GM12872 (cell line): ENCODE results near the gene TRIO.

Experiments
- TF ChIP-seq, protein P1 (sequence below): IDR thresholded peaks from 3 replicates; pipeline ENCODE4 v1.5.1; 2011; ENCODE audit warnings: low read depth, mild to moderate bottlenecking, low read length, moderate library complexity; ENCODE audit not compliant: insufficient read depth

The TRIO gene

DNA sequence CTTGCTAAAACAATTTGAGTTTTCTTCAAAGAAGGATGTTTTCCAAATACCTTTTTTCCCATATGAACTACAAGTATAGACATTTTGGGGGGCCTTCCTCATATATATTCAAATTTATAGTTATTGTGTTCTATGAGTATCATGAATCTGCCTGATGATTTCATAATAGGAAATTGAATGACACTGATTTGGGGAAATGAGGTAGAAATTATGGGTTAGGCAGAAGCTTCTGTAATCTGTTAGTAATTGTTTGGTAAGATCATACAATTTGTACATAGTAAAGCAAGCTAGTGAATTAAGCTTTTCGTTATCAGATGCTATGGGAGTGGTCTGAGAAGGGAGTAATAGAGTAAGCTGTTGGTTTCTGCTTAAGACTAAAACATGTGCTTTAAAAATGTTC lies 98.0 kb downstream of the TRIO start:
- TF ChIP-seq, protein P1, sequence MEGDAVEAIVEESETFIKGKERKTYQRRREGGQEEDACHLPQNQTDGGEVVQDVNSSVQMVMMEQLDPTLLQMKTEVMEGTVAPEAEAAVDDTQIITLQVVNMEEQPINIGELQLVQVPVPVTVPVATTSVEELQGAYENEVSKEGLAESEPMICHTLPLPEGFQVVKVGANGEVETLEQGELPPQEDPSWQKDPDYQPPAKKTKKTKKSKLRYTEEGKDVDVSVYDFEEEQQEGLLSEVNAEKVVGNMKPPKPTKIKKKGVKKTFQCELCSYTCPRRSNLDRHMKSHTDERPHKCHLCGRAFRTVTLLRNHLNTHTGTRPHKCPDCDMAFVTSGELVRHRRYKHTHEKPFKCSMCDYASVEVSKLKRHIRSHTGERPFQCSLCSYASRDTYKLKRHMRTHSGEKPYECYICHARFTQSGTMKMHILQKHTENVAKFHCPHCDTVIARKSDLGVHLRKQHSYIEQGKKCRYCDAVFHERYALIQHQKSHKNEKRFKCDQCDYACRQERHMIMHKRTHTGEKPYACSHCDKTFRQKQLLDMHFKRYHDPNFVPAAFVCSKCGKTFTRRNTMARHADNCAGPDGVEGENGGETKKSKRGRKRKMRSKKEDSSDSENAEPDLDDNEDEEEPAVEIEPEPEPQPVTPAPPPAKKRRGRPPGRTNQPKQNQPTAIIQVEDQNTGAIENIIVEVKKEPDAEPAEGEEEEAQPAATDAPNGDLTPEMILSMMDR, result no peak

- TF ChIP-seq, protein P1, result no peak
These were observed 99.3 kb downstream of the TRIO start for GRCh38 chr5:14242447-14242846.

DNA sequence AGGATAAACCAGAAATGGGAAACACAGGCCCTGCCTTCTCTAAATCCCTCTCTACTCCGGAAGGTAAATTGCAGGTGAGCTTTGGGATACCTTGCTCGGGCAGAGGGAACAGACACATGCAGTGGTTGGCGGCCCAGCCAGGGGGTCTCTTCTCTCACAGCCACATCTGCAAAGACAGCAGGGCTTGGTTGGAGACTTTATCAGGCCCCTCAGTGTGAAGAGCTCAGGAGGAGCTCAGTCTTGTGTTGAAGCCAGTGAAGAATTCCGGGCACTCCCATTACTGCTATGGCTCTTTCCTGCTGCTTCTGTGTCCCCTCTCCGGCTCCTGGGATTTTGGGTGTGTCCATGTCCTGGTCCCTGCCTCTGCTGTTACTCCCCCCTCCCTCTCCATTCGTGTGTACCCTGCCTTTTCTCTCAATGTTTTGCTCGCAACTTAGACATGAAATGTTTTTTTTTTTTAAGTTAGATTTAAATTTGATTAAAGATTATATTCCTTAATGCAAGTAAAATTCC lies 99.8 kb downstream of the TRIO start:
- TF ChIP-seq, protein P1, result no peak

GRCh38 chr5:14243766-14244165 lies 100.6 kb downstream of the TRIO start:
- TF ChIP-seq, protein P1, result no peak

GRCh38 chr5:14244721-14245120 lies 101.6 kb downstream of the TRIO start:
- TF ChIP-seq, protein P1, result no peak

DNA sequence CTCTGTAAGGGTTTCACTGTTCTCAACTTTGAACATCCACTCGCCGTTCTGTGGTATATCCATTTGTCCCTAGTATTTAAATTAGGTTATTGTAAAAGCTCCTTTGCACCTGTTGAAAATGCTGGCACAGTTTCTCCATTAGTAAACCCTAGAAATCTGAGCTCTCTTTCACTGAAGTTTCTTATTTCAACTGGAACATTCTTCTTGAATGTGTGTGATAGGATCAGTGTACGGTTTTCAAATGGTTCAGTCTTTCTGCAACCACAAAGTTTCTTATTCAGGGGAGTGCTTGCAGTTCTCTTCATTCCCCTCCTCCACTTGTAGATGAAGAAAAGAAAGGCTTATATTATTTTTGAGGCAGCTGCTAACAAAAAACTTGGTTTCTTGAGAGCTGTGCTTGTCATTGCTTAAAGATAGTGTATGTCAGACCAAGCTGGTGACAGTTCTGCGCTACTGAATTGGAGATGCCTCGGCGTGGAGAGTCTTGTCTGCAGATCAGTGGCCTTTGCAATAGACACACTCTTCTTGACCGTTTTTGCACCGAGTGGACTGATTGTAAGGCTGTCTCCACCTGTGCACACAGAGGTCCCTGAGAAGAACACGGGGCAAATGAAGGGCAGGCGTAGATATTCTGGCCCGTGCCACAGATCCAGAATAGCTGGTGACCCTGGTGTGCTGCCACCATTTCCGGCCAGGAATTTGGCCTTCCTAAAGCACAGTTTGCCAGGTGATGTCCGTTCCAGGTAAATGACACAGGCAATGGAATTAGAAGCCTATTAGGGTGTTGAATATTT lies 102.2 kb downstream of the TRIO start:
- TF ChIP-seq, protein P1, result no peak

DNA sequence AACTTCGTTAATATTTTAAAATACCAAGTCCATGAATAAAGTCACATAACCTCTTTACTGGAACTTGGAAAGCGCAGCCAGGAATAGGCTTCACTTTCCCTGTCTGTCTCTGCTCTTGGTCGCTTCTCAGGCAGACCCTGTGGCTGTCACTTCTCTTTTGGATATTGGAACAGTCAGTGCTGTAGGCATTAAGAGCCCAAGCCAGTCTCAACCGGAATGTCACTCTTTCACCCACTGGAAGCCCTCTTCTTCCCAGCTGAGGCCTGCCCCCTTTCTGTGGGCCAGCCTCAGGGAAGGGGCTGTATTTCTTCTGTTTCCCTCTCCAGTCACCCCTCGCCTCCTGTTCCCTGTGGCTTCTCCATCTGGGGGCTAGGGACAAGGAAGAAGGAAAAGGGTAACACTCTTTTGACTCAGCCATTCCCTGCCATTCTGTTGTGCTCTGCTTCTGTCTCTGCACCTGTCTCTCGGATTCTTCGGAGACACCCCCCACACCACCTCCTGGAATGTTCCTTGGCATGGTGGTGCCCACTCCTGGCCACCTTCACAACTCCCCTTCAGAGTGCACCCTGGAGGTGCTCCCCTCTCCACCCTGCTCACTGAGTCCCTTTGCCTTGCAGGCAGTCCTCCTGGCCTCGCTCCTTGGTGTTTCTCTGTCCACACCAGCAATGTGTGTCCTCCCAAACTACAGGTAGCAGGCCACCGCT lies 103.4 kb downstream of the TRIO start:
- TF ChIP-seq, protein P1, result no peak
